Neuronal stem cell (in vitro differentiated cells): ENCODE results near the gene NEK11.

Experiments used
- DNase-seq: peaks from one replicate; pipeline ENCODE4 v3.0.0-alpha.2; 2013; ENCODE audit warnings: low spot score
- H2AFZ ChIP-seq: one replicate; pipeline ENCODE4 v1.6.1; 2013; ENCODE audit warnings: mild to moderate bottlenecking, low read length, inconsistent platforms
- H2AK5ac ChIP-seq: 2 replicates; pipeline ENCODE4 v1.6.1; 2013; ENCODE audit warnings: low read depth, mild to moderate bottlenecking, inconsistent platforms, low read length, moderate library complexity, mixed read lengths
- H2BK120ac ChIP-seq: 2 replicates; pipeline ENCODE4 v1.6.1; 2013; ENCODE audit warnings: low read depth, mild to moderate bottlenecking, inconsistent platforms, low read length, moderate library complexity, mixed read lengths
- H2BK12ac ChIP-seq: one replicate; pipeline ENCODE4 v1.6.1; 2013; ENCODE audit warnings: low read length, inconsistent platforms
- H2BK15ac ChIP-seq: 2 replicates; pipeline ENCODE4 v1.6.1; 2013; ENCODE audit warnings: mild to moderate bottlenecking, low read length, inconsistent platforms, mixed read lengths
- H2BK5ac ChIP-seq: one replicate; pipeline ENCODE4 v1.6.1; 2013; ENCODE audit warnings: inconsistent platforms, mild to moderate bottlenecking, low read length, moderate library complexity
- H3K14ac ChIP-seq: one replicate; pipeline ENCODE4 v1.6.1; 2013; ENCODE audit warnings: low read length, inconsistent platforms
- H3K18ac ChIP-seq: 2 replicates; pipeline ENCODE4 v1.6.1; 2013; ENCODE audit warnings: low read length, inconsistent platforms
- H3K23ac ChIP-seq: 2 replicates; pipeline ENCODE4 v1.6.1; 2013; ENCODE audit warnings: low read depth, mild to moderate bottlenecking, mixed read lengths, low read length, inconsistent platforms; ENCODE audit not compliant: poor library complexity
- H3K27ac ChIP-seq: replicated peaks from 3 replicates; pipeline ENCODE4 v1.5.1; 2013; ENCODE audit warnings: low read length, inconsistent platforms
- H3K27me3 ChIP-seq, 3 experiments: 2 replicates each; pipeline ENCODE4 v1.6.1; 2013; ENCODE audit warnings: low read length in 3 of 3, mild to moderate bottlenecking in 2 of 3, inconsistent platforms in 1 of 3, low read depth in 1 of 3, mixed read lengths in 1 of 3, moderate library complexity in 1 of 3; ENCODE audit not compliant: control insufficient read depth in 3 of 3, insufficient read depth in 3 of 3
- H3K36me3 ChIP-seq, 2 donors: replicated peaks in 1 of 2; 2 replicates each; pipeline ENCODE4 v1.6.1; 2013; ENCODE audit warnings: low read length in 2 of 2; ENCODE audit not compliant: control insufficient read depth in 2 of 2, insufficient read depth in 2 of 2
- H3K4ac ChIP-seq: 2 replicates; pipeline ENCODE4 v1.6.1; 2013; ENCODE audit warnings: inconsistent platforms, mild to moderate bottlenecking, low read length, moderate library complexity
- H3K4me1 ChIP-seq, 2 donors: 1 replicate in 1 of 2; 2 replicates in 1 of 2; pipeline ENCODE4 v1.6.1; 2013; ENCODE audit warnings: low read length in 2 of 2, low read depth in 1 of 2; ENCODE audit not compliant: control insufficient read depth in 2 of 2, insufficient read depth in 1 of 2
- H3K4me2 ChIP-seq: one replicate; pipeline ENCODE4 v1.6.1; 2013; ENCODE audit warnings: mild to moderate bottlenecking, low read length, inconsistent platforms; ENCODE audit not compliant: insufficient read depth, poor library complexity, severe bottlenecking
- H3K4me3 ChIP-seq, 2 donors: 2 replicates each; pipeline ENCODE4 v1.5.1; 2013; ENCODE audit warnings: low read length in 2 of 2, mild to moderate bottlenecking in 2 of 2, inconsistent platforms in 1 of 2, moderate library complexity in 1 of 2
- H3K79me1 ChIP-seq: one replicate; pipeline ENCODE4 v1.6.1; 2013; ENCODE audit warnings: low read depth, mild to moderate bottlenecking, inconsistent platforms, low read length, moderate library complexity
- H3K9ac ChIP-seq: one replicate; pipeline ENCODE4 v1.6.1; 2013; ENCODE audit warnings: mild to moderate bottlenecking, low read depth, low read length, inconsistent platforms; ENCODE audit not compliant: poor library complexity
- H3K9me3 ChIP-seq, 2 donors: replicated peaks in 1 of 2; 2 replicates each; pipeline versions ENCODE3 to v1.6.1; 2013; ENCODE audit warnings: low read length in 2 of 2, mild to moderate bottlenecking in 2 of 2, inconsistent platforms in 1 of 2, low read depth in 1 of 2, mixed read lengths in 1 of 2, moderate library complexity in 1 of 2; ENCODE audit not compliant: control insufficient read depth in 2 of 2, insufficient read depth in 1 of 2
- H4K8ac ChIP-seq: one replicate; pipeline ENCODE4 v1.6.1; 2013; ENCODE audit warnings: low read depth, mild to moderate bottlenecking, inconsistent platforms, low read length, moderate library complexity
- H4K91ac ChIP-seq: one replicate; pipeline ENCODE4 v1.6.1; 2013; ENCODE audit warnings: low read length, low read depth, mild to moderate bottlenecking, inconsistent platforms; ENCODE audit not compliant: poor library complexity
- WGBS, 2 donors: extraction: QIAGEN DNeasy Blood & Tissue Kit; methylation state at CpG; one replicate each; pipeline ENCODE4 v1.1.7; 2013; ENCODE audit warnings: missing lambda C conversion rate in 2 of 2, mixed read lengths in 1 of 2; ENCODE audit not compliant: insufficient read length in 2 of 2, insufficient replicate concordance in 1 of 2; ENCODE audit errors: extremely low coverage in 2 of 2; 5-methylcytosine and 5-hydroxymethylcytosine counted together

The NEK11 gene

GRCh38 chr3:131004603-131005002, 22.1 kb upstream of the NEK11 start:
- Histone ChIP-seq H3K36me3 (peaks cover 0 to 72% of the 10 kb centered on the region in 2 donors), H3K4me3 (no peak overlapping the region), H3K14ac (no peak overlapping the region)

DNA sequence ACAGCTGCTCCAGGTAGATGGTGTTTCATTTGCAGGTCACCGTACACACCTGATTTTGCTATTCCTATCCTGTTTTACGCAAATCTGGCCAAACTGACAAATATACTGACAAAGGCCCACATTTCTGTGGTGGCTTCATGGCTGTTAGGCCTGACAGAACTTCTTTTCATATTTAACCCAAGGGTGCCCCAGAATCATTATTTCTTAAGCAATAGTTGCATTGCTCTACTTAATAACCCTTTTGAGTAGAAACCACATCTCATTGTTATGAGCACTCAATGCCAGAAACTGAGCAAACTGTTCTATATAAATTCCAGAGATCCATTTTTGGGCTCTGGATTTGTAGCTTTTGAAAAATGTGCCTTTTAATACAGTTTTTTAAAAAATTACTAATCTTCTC, 19.4 kb upstream of the NEK11 start:
- H3K9ac ChIP-seq: no peak overlapping the region
- no peaks in the 10 kb centered on the region for H3K9me3 ChIP-seq
- no peak overlapping the region for H2BK5ac ChIP-seq
- no peak overlapping the region for H3K4me3 ChIP-seq
- no peak overlapping the region for H2AK5ac ChIP-seq
- H3K36me3 ChIP-seq: peaks cover 2 to 64% of the 10 kb centered on the region in 2 donors
- no CpG with 5 or more reads among the region's 2 CpGs for WGBS, 2 donors
- no peak for DNase-seq
- no peak overlapping the region for H3K23ac ChIP-seq
- H4K8ac ChIP-seq: no peak overlapping the region
- H3K18ac ChIP-seq: no peak overlapping the region
- H2BK120ac ChIP-seq: no peak overlapping the region
- H3K4me1 ChIP-seq: no peaks in the 10 kb centered on the region
- no peak overlapping the region for H2BK15ac ChIP-seq
- no peak overlapping the region for H4K91ac ChIP-seq
- H3K27me3 ChIP-seq: no peaks in the 10 kb centered on the region
- no peak overlapping the region for H3K14ac ChIP-seq
- H2BK12ac ChIP-seq: no peak overlapping the region
- no peak overlapping the region for H3K27ac ChIP-seq
- H3K4ac ChIP-seq: no peak overlapping the region
- H3K4me2 ChIP-seq: no peak overlapping the region
- no peak overlapping the region for H2AFZ ChIP-seq
- H3K79me1 ChIP-seq: no peaks in the 10 kb centered on the region

More at GRCh38 chr3:131004603-131005002, 22.1 kb upstream of the NEK11 start:
- Histone ChIP-seq H3K27me3 (no peaks in the 10 kb centered on the region), H3K18ac (no peak overlapping the region), H3K4me2 (no peak overlapping the region), H3K79me1 (no peaks in the 10 kb centered on the region), H2BK5ac (no peak overlapping the region), H2BK120ac (no peak overlapping the region), H3K23ac (no peak overlapping the region), H3K4ac (no peak overlapping the region), H2AK5ac (no peak overlapping the region), H2BK15ac (no peak overlapping the region), H3K27ac (no peak overlapping the region), H4K91ac (no peak overlapping the region), H3K4me1 (no peaks in the 10 kb centered on the region), H4K8ac (no peak overlapping the region), H2BK12ac (no peak overlapping the region), H3K9ac (no peak overlapping the region), H2AFZ (no peak overlapping the region), H3K9me3 (no peaks in the 10 kb centered on the region)
- no CpG with 5 or more reads among the region's 1 CpG for WGBS, 2 donors
- DNase-seq: no peak

- Histone ChIP-seq H3K4ac (no peak overlapping the region), H2BK15ac (no peak overlapping the region), H3K9me3 (no peaks in the 10 kb centered on the region), H3K4me3 (no peak overlapping the region), H2AFZ (no peak overlapping the region), H3K27me3 (no peaks in the 10 kb centered on the region), H4K8ac (no peak overlapping the region), H3K27ac (no peak overlapping the region), H3K4me2 (no peak overlapping the region), H3K23ac (no peak overlapping the region), H3K79me1 (no peaks in the 10 kb centered on the region), H2BK120ac (no peak overlapping the region), H3K4me1 (no peaks in the 10 kb centered on the region), H3K14ac (no peak overlapping the region), H3K9ac (no peak overlapping the region), H2AK5ac (no peak overlapping the region), H2BK12ac (no peak overlapping the region), H2BK5ac (no peak overlapping the region), H3K36me3 (peaks cover 2 to 62% of the 10 kb centered on the region in 2 donors), H4K91ac (no peak overlapping the region), H3K18ac (no peak overlapping the region)
- WGBS, 2 donors: no CpG with 5 or more reads among the region's 2 CpGs
- no peak for DNase-seq
These were observed 18.9 kb upstream of the NEK11 start for GRCh38 chr3:131007782-131008181.

- Histone ChIP-seq H2BK120ac (no peak overlapping the region), H3K9me3 (no peaks in the 10 kb centered on the region), H3K4me2 (no peak overlapping the region), H3K14ac (no peak overlapping the region), H3K79me1 (no peaks in the 10 kb centered on the region), H3K4ac (no peak overlapping the region), H3K9ac (no peak overlapping the region), H3K36me3 (peaks cover 2 to 61% of the 10 kb centered on the region in 2 donors), H2BK12ac (no peak overlapping the region), H3K18ac (no peak overlapping the region), H2AK5ac (no peak overlapping the region), H3K4me1 (no peaks in the 10 kb centered on the region), H2BK5ac (no peak overlapping the region), H3K27me3 (no peaks in the 10 kb centered on the region), H3K27ac (no peak overlapping the region), H4K8ac (no peak overlapping the region), H2BK15ac (no peak overlapping the region), H2AFZ (no peak overlapping the region), H3K4me3 (no peak overlapping the region), H3K23ac (no peak overlapping the region), H4K91ac (no peak overlapping the region)
- no CpG with 5 or more reads among the region's 1 CpG for WGBS, 2 donors
- DNase-seq: no peak
These were observed 18.4 kb upstream of the NEK11 start for GRCh38 chr3:131008326-131008725.
